ENCODE results near the gene GATM.

GATM gene

GRCh38 chr15:45378149-45378912 is at the start of gene GATM:
TSS of gene GATM (minus strand) at chr15:45378544. CDS start at chr15:45378453, 91 bp downstream.
- no peak for DNase-seq

- DNase-seq, result no peak
Measured at GRCh38 chr15:45427085-45427484, 48.7 kb upstream of the GATM start.

GRCh38 chr15:45425135-45425534 is 46.8 kb upstream of the GATM start:
- no peak for DNase-seq

- DNase-seq, result no peak
Measured at GRCh38 chr15:45424429-45424828, 46.1 kb upstream of the GATM start.

- DNase-seq, result no peak
Measured at GRCh38 chr15:45417303-45417950, 39.1 kb upstream of the GATM start.

- DNase-seq, result no peak
Measured at GRCh38 chr15:45414215-45414885, 36.0 kb upstream of the GATM start.

GRCh38 chr15:45409596-45409995 is 31.3 kb upstream of the GATM start:
- no peak for DNase-seq

GRCh38 chr15:45407786-45408185 is 29.4 kb upstream of the GATM start:
- no peak for DNase-seq

GRCh38 chr15:45402955-45403877 is 24.9 kb upstream of the GATM start:
- DNase-seq, result no peak

- peak; percentile 93 for DNase-seq
Measured at GRCh38 chr15:45402162-45402954, 24.0 kb upstream of the GATM start.

- no peak for DNase-seq
Measured at GRCh38 chr15:45401665-45402161, 23.4 kb upstream of the GATM start.

- DNase-seq, result peak; percentile 25
Measured at GRCh38 chr15:45399381-45400212, 21.3 kb upstream of the GATM start.

- no peak for DNase-seq
Measured at GRCh38 chr15:45397116-45397665, 18.8 kb upstream of the GATM start.

GRCh38 chr15:45395943-45396342 is 17.6 kb upstream of the GATM start:
- no peak for DNase-seq

- DNase-seq, result no peak
Measured at GRCh38 chr15:45394681-45395080, 16.3 kb upstream of the GATM start.

- no peak for DNase-seq
Measured at GRCh38 chr15:45393851-45394250, 15.5 kb upstream of the GATM start.

- DNase-seq, result no peak
Measured at GRCh38 chr15:45392584-45392855, 14.2 kb upstream of the GATM start.

- no peak for DNase-seq
Measured at GRCh38 chr15:45391746-45392583, 13.6 kb upstream of the GATM start.

GRCh38 chr15:45389351-45389750 is 11.0 kb upstream of the GATM start:
- no peak for DNase-seq
